HG03095 (cell line): ENCODE data around the gene SPEF2.
"Not testable (repeated sequence)": the region's sequence is repeated elsewhere in the genome, so short reads cannot be mapped to it uniquely, and the experiment has no call there.

Experiments used
- ATAC-seq: cut with Tn5 transposase; IDR thresholded peaks from one replicate; pipeline ENCODE4 v1.9.1; 2021; ENCODE audit warnings: moderate library complexity; ENCODE audit not compliant: unreplicated experiment

Gene SPEF2

GRCh38 chr5:35819026-35819425, 201.4 kb downstream of the SPEF2 start:
- no peak for ATAC-seq

DNA sequence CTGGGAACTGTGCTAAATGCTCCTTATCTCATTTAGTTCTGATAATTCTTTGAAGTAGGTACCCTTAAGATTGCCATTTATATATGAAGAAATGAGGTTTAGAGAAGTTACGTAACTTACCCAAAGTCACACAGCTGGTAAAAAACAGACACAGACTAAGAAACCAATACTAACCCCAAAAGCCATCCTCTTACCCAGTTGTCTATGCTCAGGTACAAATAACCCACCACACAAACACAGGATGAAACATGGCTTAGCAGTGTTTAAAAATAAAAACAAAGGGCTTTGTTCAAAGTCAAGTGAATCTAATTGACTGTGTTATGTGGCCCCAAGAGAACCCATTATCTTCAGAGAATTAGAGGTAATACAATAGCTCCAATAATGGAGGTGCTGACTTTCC, 202.0 kb downstream of the SPEF2 start:
- ATAC-seq: no peak

DNA sequence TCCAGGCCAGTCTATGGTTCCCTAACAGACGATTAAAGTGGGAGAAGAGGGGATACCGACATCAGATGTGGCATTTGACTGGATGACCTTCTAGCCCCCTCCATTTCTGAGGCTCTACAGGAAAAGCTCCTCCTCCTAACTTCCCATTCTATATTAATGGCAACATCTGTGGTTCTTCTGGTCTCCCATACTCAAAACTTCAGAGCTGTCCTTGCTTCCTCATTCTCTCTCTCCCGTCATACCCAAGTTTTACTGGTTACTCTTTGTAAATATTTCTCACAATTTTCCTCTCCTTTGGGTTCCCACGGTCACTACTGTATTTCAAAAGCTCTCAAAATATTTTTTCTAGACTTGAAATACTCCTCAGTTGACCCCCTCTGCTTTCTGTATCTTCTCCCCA, 203.1 kb downstream of the SPEF2 start:
- ATAC-seq: no peak

- ATAC-seq: no peak
Measured at GRCh38 chr5:35821513-35821912, 203.8 kb downstream of the SPEF2 start.

GRCh38 chr5:35822511-35822910, 204.8 kb downstream of the SPEF2 start:
- no peak for ATAC-seq

DNA sequence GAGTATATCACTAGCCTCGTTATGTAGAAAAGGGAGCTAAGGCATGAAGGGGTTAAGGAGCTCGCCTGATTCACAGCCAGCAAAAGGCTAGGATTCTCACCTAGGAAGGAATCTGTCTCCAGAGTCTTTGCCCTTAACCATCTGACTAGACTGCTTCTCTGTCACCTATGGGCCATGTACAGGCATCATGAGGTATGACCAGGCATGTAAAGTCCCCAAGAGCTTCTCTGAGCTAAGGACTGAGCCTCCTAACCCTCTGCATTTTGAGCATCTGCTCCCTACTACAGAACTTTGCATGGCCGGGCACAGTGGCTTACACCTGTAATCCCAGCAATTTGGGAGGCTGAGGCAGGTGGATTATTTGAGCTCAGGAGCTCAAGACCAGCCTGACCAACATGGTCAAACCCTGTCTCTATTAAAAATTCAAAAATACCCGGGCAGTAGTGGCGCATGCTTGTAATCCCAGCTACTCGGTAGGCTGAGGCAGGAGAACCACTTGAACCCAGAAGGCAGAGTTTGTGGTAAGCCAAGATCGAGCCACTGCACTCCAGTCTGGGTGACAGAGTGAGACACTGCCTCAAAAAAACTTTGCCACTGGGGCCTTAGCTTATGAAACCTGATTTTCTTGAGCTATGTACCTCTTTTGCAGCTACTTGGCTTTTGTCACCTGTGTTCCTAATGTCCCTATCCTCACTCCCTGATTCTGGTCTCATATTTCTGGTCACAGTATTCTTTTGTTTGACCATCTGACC, 205.9 kb downstream of the SPEF2 start:
- no peak for ATAC-seq

DNA sequence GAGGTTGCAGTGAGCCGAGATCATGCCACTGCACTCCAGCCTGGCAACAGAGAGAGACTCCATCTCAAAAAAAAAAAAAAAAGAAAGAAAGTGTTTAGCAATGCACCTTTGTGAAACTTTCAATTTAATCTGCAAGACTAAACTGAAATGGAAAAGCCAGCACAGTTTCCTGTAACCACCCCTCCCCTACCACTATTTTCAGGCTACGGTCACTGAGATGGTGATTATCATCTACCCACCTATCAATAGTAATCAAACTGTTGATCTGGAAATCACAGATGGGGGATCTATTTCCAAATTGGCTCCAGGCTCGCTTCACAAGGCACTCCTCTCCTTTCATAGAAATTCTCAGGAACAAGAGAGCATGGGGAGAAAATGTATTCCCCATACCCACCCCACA, 208.4 kb downstream of the SPEF2 start:
- no peak for ATAC-seq

GRCh38 chr5:35826554-35826953, 208.9 kb downstream of the SPEF2 start:
- no peak for ATAC-seq

DNA sequence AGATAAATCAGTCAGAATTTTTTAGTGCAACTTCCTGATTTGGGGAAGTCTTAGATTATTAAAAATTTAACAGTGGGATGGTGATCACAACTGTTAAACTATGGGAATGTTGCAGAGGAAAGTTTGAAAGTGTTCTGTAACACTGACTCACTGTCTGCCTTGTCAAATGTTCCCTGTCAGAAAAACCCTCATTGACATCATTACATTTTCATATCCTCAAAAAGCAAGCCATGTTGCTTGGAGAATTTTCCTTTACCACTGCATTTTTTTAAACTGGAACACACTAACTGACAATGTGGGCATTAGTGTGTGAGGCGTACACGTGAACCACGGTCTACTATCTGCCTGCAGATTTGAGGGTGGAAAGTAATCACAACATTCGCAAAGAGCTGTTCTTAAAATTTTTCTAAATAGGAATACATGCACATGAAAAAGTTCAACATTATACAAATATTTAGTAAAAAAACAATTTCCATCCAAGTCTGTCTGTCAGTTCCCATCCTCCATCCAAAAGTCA, 210.5 kb downstream of the SPEF2 start:
- ATAC-seq: no peak

GRCh38 chr5:35830587-35830986, 212.9 kb downstream of the SPEF2 start:
- no peak for ATAC-seq

DNA sequence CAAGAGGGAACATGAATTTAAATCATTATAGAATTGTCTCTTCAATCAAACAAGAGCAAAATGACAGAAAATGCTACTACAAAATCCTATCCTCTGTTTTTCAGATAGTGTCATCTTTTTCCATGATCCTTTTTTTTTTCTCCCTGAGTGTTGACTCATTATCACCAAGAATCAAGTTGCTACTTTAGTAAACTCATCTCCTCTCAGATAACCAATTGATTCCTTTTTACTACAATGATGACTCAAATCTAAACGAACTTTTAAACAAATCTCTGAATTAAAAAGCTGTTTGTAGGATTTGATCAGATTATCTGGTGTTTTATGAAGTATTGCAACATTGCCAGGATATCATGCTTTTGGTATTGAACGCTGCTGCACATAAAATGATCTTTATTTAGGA, 215.1 kb downstream of the SPEF2 start:
- ATAC-seq: no peak

DNA sequence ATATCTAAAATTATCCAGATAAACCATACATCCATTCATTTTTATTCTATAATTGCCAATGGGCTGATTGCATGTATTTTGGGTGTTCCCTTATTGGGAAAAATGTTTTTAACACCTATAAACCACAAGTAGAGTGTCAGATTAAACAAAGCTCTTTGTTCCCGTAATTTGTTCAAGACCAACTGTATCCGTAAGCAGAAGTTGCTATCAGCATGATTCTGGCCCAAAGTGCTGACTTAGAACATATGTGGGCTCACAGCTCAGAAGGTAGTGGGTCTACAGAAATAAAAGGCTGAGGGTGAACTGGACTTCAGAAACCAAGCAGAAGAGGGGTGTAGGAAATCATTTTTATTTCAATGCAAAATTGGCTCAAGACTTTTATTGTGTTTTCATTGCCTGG, 215.6 kb downstream of the SPEF2 start:
- no peak for ATAC-seq

DNA sequence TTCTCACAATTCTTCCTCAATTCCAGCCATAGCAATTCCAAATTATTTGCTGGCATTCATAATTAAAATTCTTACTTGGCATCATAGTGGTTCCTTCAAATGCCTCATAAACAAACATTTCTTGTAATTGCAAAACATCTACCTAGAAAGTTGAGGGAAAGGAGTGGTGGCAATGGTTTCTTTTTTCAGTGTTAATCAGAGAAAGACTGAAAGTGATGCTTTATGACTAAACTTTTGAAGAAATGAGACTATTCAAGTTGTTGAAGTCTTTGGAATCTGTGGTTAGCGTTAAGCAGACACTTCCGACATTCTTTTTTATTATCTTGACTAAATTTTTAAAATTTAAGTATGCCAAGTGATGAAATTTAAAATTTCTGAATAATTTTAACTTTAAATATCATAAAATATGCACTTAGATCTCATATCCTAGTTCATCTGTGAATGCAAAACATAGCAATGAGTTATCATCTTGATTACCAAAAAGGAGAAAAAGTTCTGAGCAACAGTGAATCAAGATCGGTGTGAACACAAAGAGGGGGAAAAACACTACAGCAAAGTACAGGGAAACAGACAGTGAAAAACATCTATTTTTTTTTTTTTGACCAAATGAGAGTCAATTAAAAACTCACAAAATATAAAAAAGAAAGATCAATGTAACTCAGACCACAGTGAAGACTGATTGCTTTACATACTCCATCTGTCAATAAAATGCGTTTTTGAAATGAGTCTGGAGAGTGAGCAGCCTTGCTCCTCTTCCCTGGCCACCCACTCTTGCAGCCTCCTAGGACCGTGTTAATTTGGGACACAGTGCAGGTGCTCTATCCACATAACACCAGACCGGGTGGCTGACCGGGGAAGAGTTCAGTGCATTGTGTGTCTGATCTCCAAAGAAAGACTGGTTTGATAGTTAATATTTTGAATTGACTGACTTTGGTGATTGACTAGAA, 218.4 kb downstream of the SPEF2 start:
- ATAC-seq: no peak

DNA sequence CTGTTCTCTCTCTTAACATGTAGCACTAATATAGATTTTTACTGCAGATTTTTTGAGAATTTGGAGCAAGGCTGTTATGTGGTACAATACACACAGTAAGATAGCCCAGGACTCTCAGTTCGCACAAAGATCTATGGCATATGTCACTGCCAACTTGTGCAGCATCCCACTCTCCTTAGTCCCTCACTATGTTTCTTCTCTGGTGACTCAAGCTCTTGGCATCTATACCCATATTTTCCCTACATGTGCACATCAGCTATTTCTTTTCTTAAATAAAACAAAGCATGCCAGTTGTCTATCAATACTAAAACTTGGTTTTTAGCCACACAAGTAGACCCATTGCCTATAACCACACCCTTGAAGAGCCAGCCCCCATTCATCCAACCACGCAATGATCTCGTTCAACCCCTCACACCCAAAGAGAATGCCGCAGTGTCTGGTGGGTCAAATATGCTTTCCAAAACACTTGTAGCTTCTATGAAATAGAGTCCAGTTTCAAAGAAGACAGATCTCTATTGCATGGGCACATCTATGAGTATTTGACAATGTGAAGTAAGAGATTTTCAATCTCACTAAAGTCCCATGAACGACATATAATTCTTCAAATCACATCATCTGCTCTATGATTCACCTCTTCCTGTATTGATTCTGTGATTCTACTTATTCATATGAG, 220.8 kb downstream of the SPEF2 start:
- no peak for ATAC-seq

- no peak for ATAC-seq
Measured at GRCh38 chr5:35842856-35843255, 225.2 kb downstream of the SPEF2 start.

- not testable (repeated sequence) for ATAC-seq
Measured at GRCh38 chr5:35845508-35845907, 227.8 kb downstream of the SPEF2 start.

- ATAC-seq: no peak
Measured at GRCh38 chr5:35847491-35847890, 229.8 kb downstream of the SPEF2 start.

GRCh38 chr5:35847961-35848360, 230.3 kb downstream of the SPEF2 start:
- ATAC-seq: no peak

GRCh38 chr5:35849860-35850259, 232.2 kb downstream of the SPEF2 start:
- ATAC-seq: no peak

DNA sequence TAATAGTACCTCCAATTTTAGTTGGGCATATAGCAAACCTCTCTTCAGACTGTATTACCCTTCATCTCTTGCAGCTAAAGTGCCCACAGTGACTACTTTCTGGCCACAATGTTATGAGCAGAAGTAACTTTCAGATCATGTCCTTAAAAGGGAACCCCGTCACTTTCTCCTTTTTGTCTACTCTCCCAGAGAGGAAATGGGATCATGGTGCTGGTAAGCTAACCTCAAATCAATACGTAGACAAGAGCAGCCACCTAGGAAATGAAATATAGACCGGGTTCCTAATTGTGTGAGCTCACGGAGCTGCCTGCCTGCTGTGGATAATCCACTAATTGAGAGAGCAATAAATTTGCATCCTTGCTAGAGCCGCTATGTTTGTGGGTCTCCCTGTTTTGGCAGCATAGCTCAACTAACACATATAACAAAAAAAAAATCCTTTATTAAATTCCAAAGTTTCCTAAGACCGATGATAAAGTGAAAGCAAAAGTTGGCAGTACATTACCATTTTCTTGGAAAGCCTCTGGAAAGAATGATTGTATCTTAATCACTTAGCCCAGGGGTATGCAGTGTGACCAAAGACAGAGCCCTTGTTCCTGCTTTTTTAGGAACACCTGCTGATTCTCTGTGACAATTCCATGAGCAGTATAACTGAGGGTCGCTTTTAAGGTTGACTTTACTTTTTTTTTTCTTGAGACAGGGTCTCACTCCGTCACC, 233.5 kb downstream of the SPEF2 start:
- ATAC-seq: no peak
